WTC11 (cell line): ENCODE data around the gene PLPP2. TPM values are rescaled to one million over a fixed set of nuclear protein-coding genes. Genes with fewer than 3 reads are reported as not detected.
A peak's percentile ranks its signal among the peaks of the same experiment; 100 is the strongest.

Experiments
- ATAC-seq: fragments of 200-7000 bp; cut with Tn5 transposase; 2 replicates; pipeline ENCODE4 v1.10.0; 2021; ENCODE audit warnings: mild to moderate bottlenecking, moderate library complexity
- CTCF ChIA-PET: fragments of 300-600 bp; sonication (Branson Sonifier 250); formaldehyde crosslinking; loops from one replicate; lab custom pipeline; 2021; ENCODE audit warnings: antibody characterized with exemption; lab: Charles Lee
- POLR2A ChIA-PET: fragments of 350-600 bp; sonication (Branson Sonifier 250); formaldehyde crosslinking; loops from one replicate; lab custom pipeline; 2021; ENCODE audit warnings: antibody characterized with exemption; lab: Charles Lee
- DNase-seq: peaks from one replicate; pipeline ENCODE4 v3.0.0; 2021; ENCODE audit warnings: low spot score
- H3K27ac Mint-ChIP-seq: 2 replicates; pipeline ENCODE4 v1.8.0; 2021; ENCODE audit warnings: mixed read lengths
- H3K27me3 Mint-ChIP-seq: 2 replicates; pipeline ENCODE4 v1.8.0; 2021; ENCODE audit warnings: low read depth, mild to moderate bottlenecking, moderate library complexity, mixed read lengths
- H3K36me3 Mint-ChIP-seq: 2 replicates; pipeline ENCODE4 v1.8.0; 2021; ENCODE audit warnings: mixed read lengths
- H3K4me1 Mint-ChIP-seq: 2 replicates; pipeline ENCODE4 v1.8.0; 2022; ENCODE audit warnings: mixed read lengths
- H3K4me3 Mint-ChIP-seq: 2 replicates; pipeline ENCODE4 v1.8.0; 2021; ENCODE audit warnings: mild to moderate bottlenecking, moderate library complexity, mixed read lengths
- H3K9me3 Mint-ChIP-seq: 2 replicates; pipeline ENCODE4 v1.8.0; 2021; ENCODE audit warnings: mixed read lengths
- ARID4B ChIP-seq: sonication (generic); formaldehyde crosslinking; IDR thresholded peaks from 2 replicates; pipeline ENCODE4 v1.8.0; 2023; ENCODE audit warnings: missing genetic modification reagents, mild to moderate bottlenecking, borderline replicate concordance
- ATF2 ChIP-seq: sonication (generic); formaldehyde crosslinking; IDR thresholded peaks from 2 replicates; pipeline ENCODE4 v1.8.1; 2022; ENCODE audit warnings: low read depth, missing genetic modification reagents, borderline replicate concordance
- CBFB ChIP-seq: sonication (generic); formaldehyde crosslinking; IDR thresholded peaks from 2 replicates; pipeline ENCODE4 v1.8.1; 2022; ENCODE audit warnings: mild to moderate bottlenecking, low read depth, missing genetic modification reagents
- CREM ChIP-seq: sonication (generic); formaldehyde crosslinking; IDR thresholded peaks from 2 replicates; pipeline ENCODE4 v1.8.1; 2022; ENCODE audit warnings: mild to moderate bottlenecking, missing genetic modification reagents, moderate library complexity
- ERG ChIP-seq: fragments of 250-450 bp; sonication (Bioruptor Pico); IDR thresholded peaks from 2 replicates; pipeline ENCODE4 v1.8.0; 2021; ENCODE audit warnings: mild to moderate bottlenecking
- GTF2I ChIP-seq: fragments of 250-450 bp; sonication (Bioruptor Pico); conservative IDR thresholded peaks from 2 replicates; pipeline ENCODE4 v1.4.0; 2021; ENCODE audit warnings: mild to moderate bottlenecking
- HMGXB4 ChIP-seq: sonication (generic); formaldehyde crosslinking; IDR thresholded peaks from 2 replicates; pipeline ENCODE4 v1.8.1; 2023; ENCODE audit warnings: mild to moderate bottlenecking, moderate library complexity, missing genetic modification reagents
- JUN ChIP-seq: sonication (generic); formaldehyde crosslinking; IDR thresholded peaks from 2 replicates; pipeline ENCODE4 v1.8.0; 2023; ENCODE audit warnings: mild to moderate bottlenecking, missing genetic modification reagents
- MAX ChIP-seq: sonication (generic); formaldehyde crosslinking; IDR thresholded peaks from 2 replicates; pipeline ENCODE4 v1.8.0; 2022; ENCODE audit warnings: mild to moderate bottlenecking, missing genetic modification reagents
- MYBL2 ChIP-seq: sonication (generic); formaldehyde crosslinking; IDR thresholded peaks from 2 replicates; pipeline ENCODE4 v1.8.1; 2023; ENCODE audit warnings: mild to moderate bottlenecking, moderate library complexity, missing genetic modification reagents
- PREB ChIP-seq: sonication (generic); formaldehyde crosslinking; IDR thresholded peaks from 2 replicates; pipeline ENCODE4 v1.8.1; 2022; ENCODE audit warnings: mild to moderate bottlenecking, missing genetic modification reagents, moderate library complexity, borderline replicate concordance
- SOX15 ChIP-seq: fragments of 250-450 bp; sonication (Bioruptor Pico); IDR thresholded peaks from 2 replicates; pipeline ENCODE4 v1.9.0; 2021; ENCODE audit warnings: mild to moderate bottlenecking
- USF1 ChIP-seq: sonication (generic); formaldehyde crosslinking; IDR thresholded peaks from 2 replicates; pipeline ENCODE4 v1.8.0; 2022; ENCODE audit warnings: mild to moderate bottlenecking, missing genetic modification reagents
- ZMAT4 ChIP-seq: fragments of 250-450 bp; sonication (Bioruptor Pico); IDR thresholded peaks from 2 replicates; pipeline ENCODE4 v1.9.0; 2021; ENCODE audit warnings: mild to moderate bottlenecking
- ZNF121 ChIP-seq: sonication (generic); formaldehyde crosslinking; IDR thresholded peaks from 2 replicates; pipeline ENCODE4 v1.8.0; 2023; ENCODE audit warnings: missing genetic modification reagents
- ZNF281 ChIP-seq: sonication (generic); formaldehyde crosslinking; IDR thresholded peaks from 2 replicates; pipeline ENCODE4 v1.8.0; 2023; ENCODE audit warnings: mild to moderate bottlenecking, missing genetic modification reagents
- ZNF396 ChIP-seq: fragments of 250-450 bp; sonication (Bioruptor Pico); IDR thresholded peaks from 2 replicates; pipeline ENCODE4 v1.8.0; 2021; ENCODE audit warnings: mild to moderate bottlenecking, moderate library complexity, borderline replicate concordance
- total RNA-seq: library from RNA; stranded (reverse); gene quantifications from 3 replicates; pipeline ENCODE4 v1.2.3, GENCODE V29; 2021

The PLPP2 gene
- total RNA-seq, 1 experiment from 2014 or later: 78.7 TPM

- ChIA-PET CTCF (interaction anchor here (0.6 to 1.2 kb wide), 2 partner anchors 43 to 170 kb away, joined by 3 to 4 read pairs; no protein-coding TSS in a partner anchor), POLR2A (no interaction called here)
- TF ChIP-seq ARID4B (CRISPR knock-in tag): no peak
- no peak for TF ChIP-seq JUN (CRISPR knock-in tag)
- TF ChIP-seq GTF2I (CRISPR knock-in tag): no peak
- TF ChIP-seq ZNF121: no peak
- no peak for TF ChIP-seq ZNF281 (CRISPR knock-in tag)
- TF ChIP-seq HMGXB4 (CRISPR knock-in tag): no peak
- TF ChIP-seq ATF2 (CRISPR knock-in tag): no peak
- TF ChIP-seq USF1: no peak
- TF ChIP-seq MAX (CRISPR knock-in tag): no peak
- ATAC-seq (no peak), DNase-seq (no peak)
- no peaks in the 10 kb centered on the region for H3K9me3 Mint-ChIP-seq
- peak overlapping the region; percentile 74 for H3K27ac Mint-ChIP-seq
- peaks cover 10% of the 10 kb centered on the region for H3K27me3 Mint-ChIP-seq
- peaks cover 38% of the 10 kb centered on the region for H3K4me1 Mint-ChIP-seq
- no peak overlapping the region for H3K4me3 Mint-ChIP-seq
- peaks cover 26% of the 10 kb centered on the region for H3K36me3 Mint-ChIP-seq
Measured at GRCh38 chr19:340620-341385, 49.6 kb upstream of the PLPP2 start.

- no peaks in the 10 kb centered on the region for H3K9me3 Mint-ChIP-seq
- H3K27me3 Mint-ChIP-seq: no peaks in the 10 kb centered on the region
- no peak overlapping the region for H3K27ac Mint-ChIP-seq
- peaks cover 32% of the 10 kb centered on the region for H3K36me3 Mint-ChIP-seq
- no peak for DNase-seq
- peaks cover 30% of the 10 kb centered on the region for H3K4me1 Mint-ChIP-seq
- POLR2A ChIA-PET: no interaction called here
- CTCF ChIA-PET: no interaction called here
- H3K4me3 Mint-ChIP-seq: no peak overlapping the region
- no peak for ATAC-seq
- TF ChIP-seq ZNF396 (no peak), ZMAT4 (CRISPR knock-in tag) (no peak), ERG (CRISPR knock-in tag) (no peak), MYBL2 (CRISPR knock-in tag) (no peak), CBFB (CRISPR knock-in tag) (no peak), PREB (CRISPR knock-in tag) (no peak), SOX15 (CRISPR knock-in tag) (no peak), CREM (CRISPR knock-in tag) (no peak)
Measured at GRCh38 chr19:339262-339887, 48.2 kb upstream of the PLPP2 start.
